Activated CD4-positive, alpha-beta T cell treated with anti-CD3 and anti-CD28 coated beads, Interleukin-2, Interleukin-4, amounts not matched to agents 100 ng/mL and 50 ng/mL, durations not matched to agents 16 hours and 8 hours (primary cell): ENCODE data around the gene NTMT1.

ENCODE experiments used
- DNase-seq: peaks from one replicate; pipeline ENCODE4 v3.0.0-alpha.2; 2020; ENCODE audit warnings: low spot score

Gene NTMT1

DNA sequence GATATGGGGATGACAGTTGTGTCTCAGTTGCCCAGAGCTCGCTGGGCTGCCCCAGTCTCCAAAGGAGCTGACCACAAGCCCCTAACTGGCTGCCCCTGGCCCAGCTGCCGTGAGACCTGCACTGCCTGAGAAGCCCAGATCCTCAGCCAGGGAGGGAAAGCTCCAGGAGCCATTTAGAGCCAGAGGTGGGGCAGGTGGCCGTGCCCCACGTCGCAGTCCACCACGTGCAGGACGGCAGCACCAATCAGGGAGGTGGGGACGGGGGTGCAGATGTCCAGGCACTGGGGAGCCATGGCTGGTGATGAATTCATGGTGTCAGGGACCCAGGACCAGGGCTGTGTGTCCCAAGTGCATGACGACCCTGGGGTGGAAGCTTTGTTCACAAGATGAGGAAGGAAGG is 52.9 kb downstream of the NTMT1 start:
- no peak for DNase-seq

DNA sequence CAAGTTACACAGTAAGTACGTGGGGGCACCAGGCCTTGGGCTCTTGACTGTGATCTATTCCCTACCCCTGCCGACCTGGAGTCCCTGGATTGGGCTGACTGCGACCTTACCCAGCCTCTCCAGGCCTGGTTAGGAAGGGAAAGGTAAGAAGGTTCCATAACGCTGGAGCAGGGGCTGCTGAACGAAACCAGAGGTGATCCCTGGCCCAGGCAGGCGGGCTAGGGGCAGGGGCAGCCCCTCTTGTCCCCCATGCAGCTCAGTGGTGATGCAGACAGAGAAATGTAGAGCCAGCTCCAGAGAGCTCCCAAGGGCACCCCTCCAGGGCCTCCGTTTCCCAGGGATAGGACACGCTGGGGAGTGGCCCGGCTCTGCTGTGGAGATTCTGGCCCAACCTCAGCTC is 53.6 kb downstream of the NTMT1 start:
- DNase-seq, result no peak

DNA sequence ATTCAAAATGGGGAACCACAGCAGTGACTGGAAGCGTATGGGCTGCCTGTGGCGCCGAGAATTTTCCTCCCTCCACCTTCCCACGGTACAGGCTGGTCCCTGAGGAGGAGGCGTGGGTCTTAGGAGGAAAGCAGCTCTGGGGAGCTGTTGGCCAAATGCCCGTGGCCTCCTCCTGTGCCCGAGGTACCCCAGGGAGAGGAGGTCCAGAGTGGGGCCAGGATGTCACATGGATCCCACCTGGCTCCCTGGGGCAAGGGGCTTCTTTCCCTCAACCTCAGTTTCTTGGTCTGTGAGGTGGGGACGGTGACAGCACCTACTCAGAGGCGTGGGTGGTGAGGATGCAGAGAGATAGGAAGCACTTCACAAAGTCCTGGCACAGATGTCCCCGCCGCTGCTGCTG is 56.0 kb downstream of the NTMT1 start:
- DNase-seq, result no peak

DNA sequence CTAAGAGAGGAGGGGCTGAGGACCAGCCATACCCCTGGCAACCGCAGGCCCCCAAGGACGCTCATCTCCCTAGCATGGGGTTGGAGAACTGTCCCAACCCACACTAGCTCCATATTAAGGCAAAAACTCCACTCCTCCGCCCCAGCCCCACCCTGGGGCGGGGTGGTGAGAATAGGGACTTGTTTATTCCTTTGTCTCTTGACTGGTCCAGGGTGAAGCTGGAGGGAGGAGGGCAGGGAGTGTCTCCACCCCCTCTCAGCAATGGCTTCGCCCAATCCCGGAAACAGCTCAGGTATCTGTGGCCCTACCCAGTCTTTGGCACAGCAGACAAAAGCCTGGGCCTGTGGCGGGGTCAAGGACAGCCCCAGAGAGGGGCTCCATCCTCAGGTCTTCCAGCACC is 56.4 kb downstream of the NTMT1 start:
- DNase-seq, result no peak

DNA sequence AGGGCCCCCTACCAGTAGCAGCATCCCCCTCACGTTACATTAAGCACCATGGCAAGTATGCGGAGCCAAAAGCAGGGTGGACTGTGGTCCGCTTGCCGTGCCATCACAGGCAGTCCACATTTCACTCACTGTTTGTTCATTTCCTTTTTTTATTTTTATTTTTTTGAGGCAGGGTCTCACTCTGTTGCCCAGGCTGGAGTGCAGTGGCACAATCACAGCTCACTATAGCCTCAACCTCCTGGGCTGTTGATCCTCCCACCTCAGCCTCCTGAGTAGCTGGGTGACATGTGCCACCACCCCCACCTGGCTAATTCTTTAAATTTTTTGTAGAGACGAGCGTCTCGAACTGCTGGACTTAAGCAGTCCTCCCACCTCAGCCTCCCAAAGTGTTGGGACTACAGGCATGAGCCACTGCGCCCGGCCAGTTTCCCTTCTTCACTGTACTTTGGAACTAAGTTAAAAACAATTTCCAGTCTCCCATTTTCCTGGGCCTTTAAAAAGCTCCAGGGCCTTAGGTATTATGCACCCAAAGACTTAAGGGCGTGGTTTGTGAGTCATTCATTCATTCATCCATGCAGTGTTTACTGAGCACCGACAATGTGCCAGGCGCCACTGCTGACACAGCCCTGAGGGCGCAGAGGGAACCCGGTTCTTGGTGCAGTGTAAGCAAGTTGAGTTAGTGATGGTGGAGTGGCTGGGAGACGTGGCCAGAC is 59.4 kb downstream of the NTMT1 start:
- DNase-seq, result no peak
